CD4-positive, alpha-beta T cell treated with Interleukin-2 at 100 ng/mL for 4 hours (primary cell): ENCODE measurements around the gene CPXM1.
"Not testable (repeated sequence)": the region's sequence is repeated elsewhere in the genome, so short reads cannot be mapped to it uniquely, and the experiment has no call there.

Source experiments
- DNase-seq: peaks from one replicate; pipeline ENCODE4 v3.0.0-alpha.2; 2020; ENCODE audit warnings: low spot score

The CPXM1 gene

GRCh38 chr20:2800521-2801285, at the start of gene CPXM1:
Gene CPXM1, minus strand, starts transcription at chr20:2800627. Its CDS starts 55 bp downstream, at chr20:2800572.
- DNase-seq = no peak

GRCh38 chr20:2849529-2849928, 49.1 kb upstream of the CPXM1 start:
- DNase-seq = no peak

- no peak for DNase-seq
Measured at GRCh38 chr20:2847802-2848201, 47.4 kb upstream of the CPXM1 start.

- DNase-seq = no peak
Measured at GRCh38 chr20:2846698-2847097, 46.3 kb upstream of the CPXM1 start.

GRCh38 chr20:2845607-2846006, 45.2 kb upstream of the CPXM1 start:
- no peak for DNase-seq

GRCh38 chr20:2840967-2841531, 40.6 kb upstream of the CPXM1 start:
- DNase-seq = peak; percentile 18

GRCh38 chr20:2840138-2840966, 39.9 kb upstream of the CPXM1 start, which contains the start of the genes PCED1A and VPS16:
Gene PCED1A, minus strand, starts transcription at chr20:2840655. Its CDS starts 743 bp downstream, at chr20:2839912.
Gene VPS16, plus strand, starts transcription at chr20:2840745. Its CDS starts 30 bp downstream, at chr20:2840775.
- DNase-seq = peak; percentile 87

- no peak for DNase-seq
Measured at GRCh38 chr20:2839732-2840137, 39.3 kb upstream of the CPXM1 start.

GRCh38 chr20:2838847-2839671, 38.6 kb upstream of the CPXM1 start:
- DNase-seq = no peak

- no peak for DNase-seq
Measured at GRCh38 chr20:2838170-2838797, 37.9 kb upstream of the CPXM1 start.

- DNase-seq = no peak
Measured at GRCh38 chr20:2837221-2837960, 37.0 kb upstream of the CPXM1 start.

GRCh38 chr20:2836035-2836434, 35.6 kb upstream of the CPXM1 start:
- no peak for DNase-seq

GRCh38 chr20:2835331-2835796, 34.9 kb upstream of the CPXM1 start:
- DNase-seq = no peak

- no peak for DNase-seq
Measured at GRCh38 chr20:2834401-2835110, 34.1 kb upstream of the CPXM1 start.

- DNase-seq = no peak
Measured at GRCh38 chr20:2833761-2834160, 33.3 kb upstream of the CPXM1 start.

- not testable (repeated sequence) for DNase-seq
Measured at GRCh38 chr20:2831206-2831605, 30.8 kb upstream of the CPXM1 start.

- no peak for DNase-seq
Measured at GRCh38 chr20:2829376-2829775, 28.9 kb upstream of the CPXM1 start.

- no peak for DNase-seq
Measured at GRCh38 chr20:2826655-2827054, 26.2 kb upstream of the CPXM1 start.

GRCh38 chr20:2825761-2826160, 25.3 kb upstream of the CPXM1 start:
- no peak for DNase-seq

GRCh38 chr20:2822073-2822472, 21.6 kb upstream of the CPXM1 start:
- DNase-seq = peak; percentile 54
